ENCODE data around the gene ECI1.

DNA sequence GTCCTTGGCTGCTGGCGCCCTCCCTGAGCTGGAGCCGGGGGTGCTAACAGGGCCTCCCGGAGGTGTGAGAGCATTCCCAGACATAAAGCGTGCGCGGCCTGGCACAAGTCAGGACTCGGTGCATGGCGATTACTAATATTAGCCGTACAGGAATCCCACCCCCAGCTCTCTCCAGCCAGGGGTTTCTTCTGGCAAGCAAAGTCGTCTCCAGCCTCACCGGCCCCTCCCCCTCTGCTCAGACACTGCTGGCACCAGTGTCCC is 60.0 kb downstream of the ECI1 start:
- TF ChIP-seq CTCF (conservative IDR thresholded peaks at IDR 0.05) (no peak), ZFX (IDR thresholded peaks at IDR 0.05) (no peak)
